Stimulated activated CD8-positive, alpha-beta memory T cell treated with anti-CD3 and anti-CD28 coated beads, Interleukin-2, amount 100 ng/mL, for 48 hours (primary cell): ENCODE data around the gene RBP4.

ENCODE experiments used
- DNase-seq, 2 donors: peaks; one replicate each; pipeline ENCODE4 v3.0.0-alpha.2; 2020; ENCODE audit warnings: low read depth in 2 of 2

Gene RBP4

DNA sequence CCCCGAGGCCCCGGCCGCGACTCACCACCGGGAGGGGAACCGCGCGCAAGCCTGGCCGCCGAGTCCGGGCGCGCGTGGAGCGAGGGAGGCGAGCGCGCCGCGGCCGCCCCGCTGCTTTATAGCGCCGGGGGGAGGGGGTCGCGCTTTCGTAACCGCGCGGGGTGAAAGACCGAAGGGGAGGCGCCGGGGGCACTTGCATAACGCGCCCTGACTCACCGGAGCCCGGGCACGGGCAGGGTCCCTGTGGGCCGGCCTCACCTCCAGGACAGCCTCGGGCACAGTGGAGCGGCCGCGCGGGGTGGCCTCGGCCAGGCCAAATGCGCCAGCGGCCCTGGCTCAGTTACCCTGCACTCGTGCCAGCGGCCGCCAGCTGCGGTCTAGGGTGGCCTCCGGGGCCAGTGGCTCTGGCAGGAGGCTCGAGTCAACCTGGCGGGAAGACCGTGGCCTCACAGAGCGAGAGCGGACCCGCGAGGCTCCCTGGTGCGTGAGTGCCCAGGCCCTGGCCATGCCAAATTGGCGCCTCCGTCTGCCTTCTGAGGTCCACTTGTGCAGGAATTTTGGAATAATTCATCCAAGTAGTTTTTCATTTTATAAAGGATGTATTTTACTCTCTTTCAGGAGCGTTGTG lies at the start of gene RBP4:
RBP4 (minus strand) TSS at position 90 of the 628 bp plus-strand sequence. CDS start 207 bp downstream, outside the sequence.
- no peak for DNase-seq

DNA sequence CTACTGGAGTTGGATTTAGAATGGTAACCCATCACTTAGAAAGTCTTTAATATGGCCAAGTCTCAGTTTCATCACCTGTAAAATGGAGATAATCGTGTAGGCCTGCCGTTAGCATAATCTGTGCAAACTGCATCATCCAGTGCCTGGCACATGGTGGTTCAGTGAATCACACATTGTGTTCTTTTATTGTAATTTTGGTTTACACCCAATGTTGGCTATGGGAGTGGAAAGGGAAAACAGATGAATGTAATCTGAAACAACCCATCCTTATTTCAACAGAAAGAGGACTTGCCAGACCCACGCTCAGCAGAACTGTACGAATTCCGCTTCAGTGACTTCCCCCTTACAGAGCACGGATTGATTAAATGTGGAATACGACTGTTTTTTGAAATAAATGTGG lies 38.8 kb upstream of the RBP4 start:
- no peak for DNase-seq

DNA sequence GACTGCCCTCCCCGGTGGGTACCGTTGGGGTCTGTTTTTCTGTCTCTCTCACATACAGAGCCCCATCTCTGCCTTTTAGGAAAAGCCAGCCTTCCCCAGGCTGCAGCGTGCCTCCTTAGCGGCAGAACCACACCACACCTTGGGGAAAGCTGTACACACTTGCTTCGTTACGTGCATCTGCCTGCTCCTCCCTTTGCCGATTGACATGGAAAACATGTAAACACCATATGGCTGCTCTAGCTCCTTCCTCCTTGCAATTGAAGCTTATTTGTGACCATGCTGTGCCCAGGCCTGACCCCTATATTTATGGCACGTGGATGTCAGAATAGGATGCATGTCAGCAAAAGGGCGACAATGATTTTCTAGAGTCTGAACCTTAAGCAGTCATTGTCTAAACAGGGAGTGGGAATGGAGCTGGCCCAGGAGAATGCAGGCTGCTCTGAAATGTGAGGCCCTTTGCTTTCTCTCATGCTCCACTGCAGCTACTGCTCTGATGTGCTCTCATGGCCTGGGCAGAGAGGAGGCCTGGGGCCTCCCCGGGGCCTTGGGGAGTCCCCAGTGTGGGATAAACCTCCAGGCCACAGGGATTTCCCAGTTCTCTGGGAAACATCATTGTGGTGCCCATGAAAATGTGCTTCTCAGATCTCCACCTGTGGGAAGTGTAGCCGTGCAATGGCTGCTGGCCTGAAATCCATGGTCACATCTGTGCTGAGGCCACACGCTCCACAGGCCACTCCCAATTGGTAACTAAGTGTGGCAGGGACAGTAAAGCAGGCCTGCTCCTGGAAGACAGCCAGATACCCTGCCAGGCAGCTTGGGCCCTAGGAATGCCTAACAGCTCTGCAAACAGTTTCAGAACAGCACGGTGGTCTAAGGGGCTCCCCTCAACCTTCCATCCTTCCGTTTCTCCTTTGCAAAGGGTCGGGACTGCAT lies 29.9 kb upstream of the RBP4 start:
- no peak for DNase-seq

DNA sequence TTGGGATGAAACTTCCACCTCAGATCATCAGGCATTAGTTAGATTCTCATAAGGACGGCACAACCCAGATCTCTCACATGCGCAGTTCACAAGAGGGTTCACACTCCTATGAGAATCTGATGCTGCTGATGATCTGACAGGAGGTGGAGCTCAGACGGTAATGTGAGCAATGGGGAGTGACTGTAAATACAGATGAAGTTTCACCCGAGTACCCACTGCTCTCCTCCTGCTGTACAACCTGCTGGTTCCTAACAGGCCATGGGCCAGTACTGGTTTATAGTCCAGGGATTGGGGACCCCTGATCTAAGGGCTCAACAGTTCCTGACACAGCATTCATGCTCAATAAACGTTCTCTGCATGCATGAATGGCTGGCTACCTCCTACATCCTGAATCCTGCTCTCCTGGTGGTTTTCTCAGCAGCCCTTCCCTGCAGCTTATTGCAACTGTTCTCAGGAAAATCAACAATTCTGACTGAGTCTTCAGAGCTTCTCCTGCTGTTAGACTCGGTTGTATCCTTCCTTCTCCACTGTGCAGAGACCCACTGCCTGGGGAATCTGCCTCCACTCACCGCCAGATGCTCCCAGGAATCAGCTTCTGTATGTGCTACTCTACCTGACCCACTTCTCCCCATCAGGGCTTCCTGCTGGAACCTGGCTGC lies 28.7 kb upstream of the RBP4 start:
- DNase-seq: no peak

DNA sequence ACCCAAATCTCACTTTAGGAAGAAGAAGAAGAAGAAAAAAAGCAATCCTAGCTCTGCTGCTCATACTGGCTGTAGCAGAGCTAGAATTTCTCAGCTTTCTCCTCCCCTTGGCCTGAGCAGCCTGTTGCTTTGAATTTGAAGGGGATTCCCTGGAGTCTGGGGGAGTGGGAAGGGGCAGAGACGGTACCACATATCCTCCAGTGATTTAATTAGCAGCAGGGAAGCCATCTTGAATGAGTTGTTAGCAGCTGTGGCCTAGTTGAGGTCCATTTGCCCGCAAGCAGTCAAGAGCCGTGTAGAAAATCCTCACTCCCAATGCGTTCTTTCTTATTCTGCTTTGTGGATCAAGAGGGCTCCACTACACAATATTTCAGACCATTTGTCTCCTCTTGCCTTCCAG lies 27.8 kb upstream of the RBP4 start:
- DNase-seq: no peak

DNA sequence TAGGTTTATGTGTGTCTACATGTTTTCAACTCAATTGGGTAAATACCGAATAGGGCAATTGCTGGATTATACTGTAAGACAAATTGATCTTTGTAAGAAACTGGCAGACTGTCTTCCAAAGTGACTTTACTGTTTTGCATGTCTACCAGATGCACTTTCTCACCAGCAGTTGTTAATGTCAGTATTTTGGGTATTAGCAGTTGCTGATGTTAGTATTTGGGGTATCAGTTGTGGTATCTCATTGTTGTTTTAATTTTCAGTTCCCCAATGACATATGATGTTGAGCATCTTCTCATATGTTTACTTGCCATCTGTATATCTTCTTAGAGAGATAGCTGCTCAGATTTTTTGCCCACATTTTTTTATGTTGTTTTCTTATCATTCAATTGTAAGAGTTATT lies 21.9 kb upstream of the RBP4 start:
- no peak for DNase-seq

DNA sequence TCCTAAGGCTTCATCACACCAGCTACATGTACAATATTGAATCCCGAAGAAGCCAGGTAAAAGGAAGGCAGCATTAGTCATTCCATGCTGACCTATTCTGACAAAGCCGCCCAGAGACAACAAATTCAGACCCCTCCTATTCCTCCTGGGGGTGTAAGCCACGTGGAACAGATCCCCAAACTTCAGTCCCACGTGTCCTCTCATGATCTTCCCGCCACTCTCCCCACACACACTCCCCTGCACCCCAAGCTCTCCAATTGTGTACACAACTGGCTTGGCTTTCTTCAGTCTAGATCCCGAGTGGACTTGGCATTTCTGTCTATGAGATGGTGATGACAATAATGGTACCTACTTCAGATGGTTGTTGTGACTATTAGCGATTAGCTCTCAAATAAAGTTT lies 19.9 kb upstream of the RBP4 start:
- DNase-seq: no peak

DNA sequence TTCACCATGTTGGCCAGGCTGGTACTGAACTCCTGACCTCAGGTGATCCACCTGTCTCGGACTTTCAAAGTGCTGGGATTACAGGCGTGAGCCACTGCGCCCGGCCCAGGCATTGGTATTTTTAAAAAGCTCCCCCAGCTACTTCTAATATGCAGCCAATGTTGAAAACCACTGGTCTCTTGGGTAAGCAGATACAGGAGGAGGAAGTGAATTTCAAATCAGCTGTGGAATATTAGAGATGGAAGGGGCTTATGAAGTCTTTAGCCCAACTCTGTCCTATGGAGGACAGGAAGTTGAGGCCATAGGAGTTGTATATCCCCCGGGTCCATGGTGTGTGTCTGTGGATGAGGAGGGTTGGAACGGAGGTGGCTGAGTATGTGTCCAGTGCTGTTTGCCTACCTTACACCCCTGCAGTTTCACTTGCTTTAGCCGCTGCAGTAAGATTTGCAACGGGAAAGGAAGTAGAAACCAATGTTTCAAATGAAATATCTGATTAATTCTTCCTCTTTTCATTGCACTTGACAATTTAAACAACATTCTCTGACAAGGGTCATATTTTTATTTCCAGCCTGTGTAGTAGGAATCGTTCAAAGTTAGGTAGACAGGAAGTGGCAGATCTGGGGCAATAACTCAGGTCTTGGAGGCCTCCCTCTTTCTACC lies 14.7 kb upstream of the RBP4 start:
- DNase-seq: no peak

DNA sequence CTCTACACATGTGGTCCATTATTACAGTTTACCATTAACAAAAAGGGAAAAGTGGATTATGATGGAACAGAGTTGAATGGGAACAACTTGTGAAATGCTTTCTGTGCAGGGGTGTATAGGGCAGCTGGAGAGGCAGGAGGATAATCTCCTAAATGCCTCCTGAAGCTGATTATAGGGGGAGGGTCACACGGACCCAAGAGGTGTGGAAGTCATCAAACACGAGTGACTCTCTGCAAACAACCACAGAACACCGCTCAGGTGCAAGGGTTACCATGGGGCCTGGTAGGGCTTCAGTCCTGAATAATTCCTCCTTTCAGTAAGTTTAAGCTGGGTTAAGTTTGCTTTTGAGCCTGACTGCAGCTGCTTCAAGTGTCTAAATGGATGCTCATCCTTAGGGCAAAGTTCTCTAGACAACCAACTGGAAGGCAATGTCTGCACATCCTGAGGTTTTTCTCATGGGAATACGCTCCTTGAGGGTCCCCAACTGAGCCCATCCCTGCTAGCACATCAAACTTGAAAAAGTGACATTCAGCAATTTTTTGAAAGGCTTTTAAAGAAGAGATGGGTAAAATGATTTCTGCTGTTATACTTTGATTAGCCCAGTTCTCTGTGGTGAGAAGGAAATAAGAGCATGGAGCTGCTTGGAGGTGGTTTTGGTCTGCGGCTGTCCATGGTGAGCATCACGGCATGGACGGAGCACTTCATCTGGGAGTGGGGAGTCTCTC lies 13.2 kb upstream of the RBP4 start:
- DNase-seq: no peak

DNA sequence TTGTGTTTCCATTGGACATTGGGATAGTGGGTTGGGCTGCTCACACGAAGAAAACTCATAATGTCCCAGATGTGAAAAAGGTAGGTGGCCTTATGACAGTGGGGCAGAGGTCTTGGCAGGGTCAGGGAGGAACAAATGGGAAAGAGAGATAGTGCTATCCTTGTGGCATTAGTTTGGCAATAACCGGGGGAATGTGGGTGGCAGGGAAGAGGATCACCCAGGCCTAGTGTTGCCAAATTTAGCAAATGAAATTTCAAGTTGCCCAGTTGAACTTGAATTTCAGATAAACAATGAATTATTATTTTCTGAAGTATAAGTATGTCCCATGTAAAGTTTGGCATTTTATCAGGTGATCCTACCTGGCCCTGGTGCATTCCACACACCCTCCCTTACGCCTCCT lies 12.1 kb upstream of the RBP4 start:
- no peak for DNase-seq

DNA sequence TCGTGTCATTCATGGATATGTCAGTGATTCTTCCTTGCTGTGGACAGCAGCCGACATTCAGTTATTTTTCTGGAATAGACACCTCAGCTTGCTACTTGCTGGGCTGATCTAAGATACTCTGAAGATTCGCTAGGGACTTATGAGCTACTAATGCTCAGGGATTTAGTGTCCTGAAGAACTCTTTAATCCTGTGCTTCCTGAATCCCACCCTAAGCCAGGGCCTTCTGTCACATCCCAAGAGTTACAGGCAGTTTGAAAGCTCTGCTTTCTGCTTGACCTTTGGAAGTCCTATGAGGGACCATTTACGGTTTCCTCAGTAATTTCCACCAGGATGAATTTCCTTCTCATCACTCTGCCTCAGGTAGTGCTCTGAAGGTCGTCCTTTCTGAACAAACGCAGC lies 11.3 kb upstream of the RBP4 start, which contains the start of gene PDE6C:
PDE6C (plus strand) TSS at position 227 of the 400 bp plus-strand sequence. CDS start 189 bp downstream, outside the sequence.
- DNase-seq: no peak

DNA sequence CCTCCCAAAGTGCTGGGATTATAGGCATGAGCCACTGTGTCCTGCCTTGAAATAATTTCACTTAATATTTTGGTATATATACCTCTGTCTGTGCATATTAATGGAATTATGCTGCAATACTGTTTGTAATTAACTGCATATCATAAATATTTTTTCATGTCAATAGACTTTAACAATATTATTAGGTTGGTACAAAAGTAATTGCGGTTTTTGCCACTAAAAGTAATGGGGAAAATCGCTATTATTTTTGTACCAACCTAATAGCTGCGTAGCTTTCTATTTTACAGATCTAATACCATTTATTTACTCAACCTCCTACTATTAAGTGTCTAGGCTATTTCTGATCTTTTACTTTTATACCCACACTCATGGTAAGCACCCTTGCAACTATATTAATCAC lies 7.4 kb upstream of the RBP4 start:
- no peak for DNase-seq

DNA sequence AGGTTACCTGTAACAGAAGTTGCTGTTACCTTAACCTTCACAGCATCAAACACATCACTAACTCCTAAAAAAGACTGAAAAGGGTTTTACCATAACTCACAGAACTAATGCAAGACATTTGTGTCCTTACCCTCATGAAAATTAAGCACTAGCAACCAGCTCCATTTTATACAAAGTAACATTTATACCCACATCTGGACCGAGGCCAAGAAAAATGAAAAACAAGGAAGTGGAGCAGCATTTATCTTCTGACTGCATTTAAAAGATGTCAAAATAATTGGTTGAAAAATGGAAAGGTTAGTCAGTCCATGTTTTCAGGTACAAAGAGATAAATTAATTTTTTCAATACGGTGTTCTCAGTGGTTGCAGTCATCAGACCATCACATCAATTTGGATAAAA lies 3.1 kb upstream of the RBP4 start:
- DNase-seq: no peak

DNA sequence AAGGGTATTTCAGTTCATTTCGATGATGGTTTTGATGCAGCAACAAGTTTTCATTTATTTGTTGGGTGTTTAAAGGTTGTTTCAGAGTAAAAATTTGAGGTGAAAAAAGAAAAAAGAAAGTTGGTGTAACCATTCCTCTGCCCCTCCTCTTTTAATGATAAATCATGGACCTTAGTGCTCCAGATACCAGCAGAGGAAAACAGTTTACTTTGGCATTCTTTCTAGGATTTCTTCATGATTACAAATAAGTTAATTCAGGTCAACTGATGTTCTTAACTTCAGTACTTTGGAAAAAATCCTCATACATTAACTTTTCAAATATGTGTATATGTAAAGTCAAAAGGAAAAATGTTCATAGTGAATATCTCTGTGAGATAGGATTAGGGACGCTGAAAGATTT lies 2.0 kb upstream of the RBP4 start:
- DNase-seq: no peak

DNA sequence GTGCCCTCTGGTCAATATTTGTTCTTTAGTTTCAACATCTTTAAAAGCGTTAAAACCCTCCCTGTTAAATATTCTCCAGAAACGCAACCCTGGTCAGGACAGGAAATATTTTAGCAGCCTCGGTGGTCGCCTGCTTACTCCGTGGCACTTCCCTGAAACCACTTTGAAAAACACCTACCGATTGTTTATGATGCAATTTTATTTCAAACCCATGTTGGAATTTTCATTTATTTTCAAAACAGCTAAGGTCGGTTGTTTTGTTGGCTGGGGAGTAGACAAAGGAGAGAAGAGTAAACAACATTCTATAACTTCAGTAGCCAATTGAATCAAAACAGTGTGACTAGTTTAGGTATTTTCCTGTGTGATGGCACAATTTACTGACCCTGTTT lies 733 bp upstream of the RBP4 start:
- no peak for DNase-seq

DNA sequence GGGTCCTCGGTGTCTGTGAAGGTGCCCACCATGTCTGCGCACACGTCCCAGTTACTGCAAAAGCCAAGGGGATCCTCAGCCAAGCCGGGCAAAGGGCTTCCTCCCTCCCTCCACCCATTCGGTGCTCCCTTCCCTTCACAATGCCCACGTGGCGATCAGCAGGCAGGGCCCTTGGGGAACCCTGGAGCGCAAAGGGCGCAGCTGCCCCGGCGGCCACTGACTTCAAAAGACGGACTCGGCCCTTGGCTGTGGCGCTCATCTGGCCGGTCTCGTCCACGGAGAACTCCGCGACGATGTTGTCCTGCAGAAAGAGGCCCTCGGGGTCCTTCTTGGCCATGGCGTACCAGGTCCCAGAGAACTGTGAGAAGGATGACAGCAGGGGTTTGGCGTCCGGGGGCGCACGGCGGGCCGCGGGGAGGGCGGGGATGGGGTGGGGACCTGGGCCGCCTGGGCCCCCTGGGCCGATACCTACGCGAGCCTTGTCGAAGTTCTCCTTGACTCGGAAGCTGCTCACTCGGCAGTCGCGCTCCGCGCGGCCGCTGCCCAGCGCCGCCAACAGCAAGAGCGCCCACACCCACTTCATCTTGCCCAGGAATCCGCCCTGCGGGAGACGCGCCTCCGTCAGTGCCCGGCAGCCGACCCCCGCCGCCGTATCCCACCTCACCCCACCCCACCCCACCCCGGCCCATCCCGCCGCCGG lies 439 bp downstream of the RBP4 start:
- DNase-seq: no peak

DNA sequence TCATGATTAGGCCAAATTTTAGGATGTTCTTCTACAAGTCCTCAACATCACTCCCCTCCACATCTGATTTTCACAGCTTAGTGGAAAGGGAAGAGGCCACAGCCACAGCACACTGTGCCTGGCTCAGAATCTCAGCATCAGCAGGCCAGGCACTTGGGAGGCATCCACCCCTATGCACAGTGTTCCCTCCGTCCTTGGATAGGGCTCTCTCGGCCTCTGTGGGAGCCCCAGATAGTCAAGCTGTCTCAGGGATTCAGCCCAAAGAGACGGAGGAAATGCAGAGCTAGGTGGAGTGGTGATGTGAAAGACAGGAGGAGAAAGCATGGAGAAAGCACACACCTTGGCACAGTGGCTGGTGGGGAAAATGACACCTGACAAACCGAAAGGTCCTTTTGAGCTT lies 1.3 kb downstream of the RBP4 start:
- no peak for DNase-seq

DNA sequence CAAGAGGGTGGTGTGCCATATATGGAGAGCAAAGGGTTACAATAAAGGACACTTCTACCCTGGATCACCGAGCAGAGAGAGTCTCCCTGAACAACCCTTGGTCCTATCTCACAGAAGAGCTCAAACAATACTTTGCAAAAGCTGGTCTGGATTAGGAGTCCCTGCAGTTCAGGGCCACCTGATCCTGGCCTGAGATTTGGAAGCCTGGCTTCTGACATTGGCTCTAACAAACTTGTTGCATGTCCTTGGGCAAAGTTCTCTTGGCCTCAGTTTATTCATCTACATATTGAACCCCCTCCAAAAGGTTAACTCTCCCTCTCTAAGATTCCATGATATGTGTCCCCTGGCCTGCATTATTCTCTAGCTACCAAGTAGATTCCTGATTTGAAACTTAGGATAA lies 1.7 kb downstream of the RBP4 start:
- no peak for DNase-seq

DNA sequence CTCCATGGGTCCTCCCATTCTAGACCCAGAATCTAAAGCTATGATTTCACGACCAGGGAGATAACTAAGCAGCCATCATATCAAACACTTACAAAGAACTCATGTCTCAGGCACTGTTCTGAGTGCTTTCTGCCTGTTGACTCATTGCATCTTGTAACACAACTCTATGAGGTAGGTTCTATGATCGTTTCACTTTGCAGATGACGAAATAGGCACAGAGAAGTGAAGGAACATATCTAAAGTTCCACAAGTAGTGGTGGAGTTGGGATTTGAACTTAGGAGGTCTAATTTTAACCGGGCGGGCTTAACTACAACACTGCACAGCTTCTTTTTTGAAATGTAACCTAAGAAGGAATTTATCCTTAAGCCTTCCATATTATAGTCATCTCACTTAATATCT lies 2.9 kb downstream of the RBP4 start:
- DNase-seq: no peak

DNA sequence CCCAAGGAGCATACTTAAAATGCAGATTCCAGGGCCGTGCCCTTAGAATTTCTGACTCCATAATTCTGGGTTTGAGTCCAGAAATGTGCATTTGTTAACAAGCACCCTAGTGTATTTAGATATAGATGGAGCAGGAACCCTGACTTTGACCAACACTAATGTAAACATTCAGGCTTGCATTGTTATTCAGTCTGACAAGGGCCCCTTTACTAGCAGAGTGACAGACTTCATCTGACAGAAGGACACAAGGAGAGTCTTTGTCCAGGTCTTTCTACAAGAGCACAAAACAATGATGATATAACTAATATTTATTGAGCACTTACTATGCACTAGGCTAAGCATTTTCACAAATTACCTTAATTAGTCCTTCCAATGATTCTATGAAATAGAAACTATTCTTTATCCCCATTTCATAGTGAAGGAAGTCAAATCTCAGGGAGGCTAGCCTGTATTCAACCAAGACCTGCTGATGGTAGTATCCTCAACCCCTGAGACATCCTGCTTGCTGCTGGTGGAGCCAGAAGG lies 3.9 kb downstream of the RBP4 start:
- no peak for DNase-seq

DNA sequence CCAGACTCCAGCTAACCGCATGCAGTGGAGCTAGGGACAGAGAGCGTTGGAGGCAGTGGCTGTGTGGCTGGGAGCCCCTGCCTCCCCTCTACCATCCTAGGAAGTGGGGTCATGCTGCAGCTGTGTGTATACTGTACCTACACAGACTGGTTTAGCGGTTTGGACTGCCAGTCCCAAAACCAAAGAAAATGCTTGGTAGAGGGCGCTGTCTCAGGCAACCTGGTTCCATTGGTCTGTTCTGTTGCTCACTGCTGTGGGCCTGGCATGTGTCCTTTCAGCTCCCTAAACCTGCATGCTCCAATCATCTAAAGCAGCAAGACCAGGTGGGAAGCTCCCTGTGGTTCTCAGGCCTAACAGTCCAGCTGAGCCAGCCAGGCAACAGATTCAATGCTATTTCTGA lies 4.5 kb downstream of the RBP4 start:
- no peak for DNase-seq
